HG03108 (cell line): ENCODE measurements around the gene LCLAT1.

ENCODE experiments used
- ATAC-seq: cut with Tn5 transposase; IDR thresholded peaks from one replicate; pipeline ENCODE4 v1.9.1; 2021; ENCODE audit warnings: moderate library complexity; ENCODE audit not compliant: unreplicated experiment

The LCLAT1 gene

DNA sequence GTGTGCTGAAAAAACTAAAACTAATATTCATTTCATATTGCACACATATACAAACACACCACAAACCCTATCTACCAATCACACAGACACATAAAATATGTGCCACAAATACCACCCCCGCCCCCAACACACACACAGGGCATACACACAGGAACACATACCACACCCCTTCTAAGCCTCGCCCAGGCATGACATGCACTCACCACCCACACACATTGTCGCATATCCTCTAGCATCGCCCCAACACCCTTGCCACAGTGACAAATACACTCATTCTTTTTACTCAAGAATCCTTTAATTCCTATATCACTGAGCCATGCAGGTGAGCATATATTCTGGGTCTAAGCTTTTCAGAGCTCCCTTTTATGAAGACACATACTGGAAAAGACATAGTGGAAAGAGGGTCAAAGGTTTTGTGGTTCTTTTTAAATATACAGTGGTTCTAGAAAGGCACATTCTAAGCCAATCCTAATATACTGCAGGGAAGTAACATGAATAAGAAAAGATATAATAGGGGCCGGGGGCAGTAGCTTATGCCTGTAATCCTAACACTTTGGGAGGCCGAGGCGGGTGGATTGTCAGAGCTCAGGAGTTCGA, 24.5 kb upstream of the LCLAT1 start:
- no peak for ATAC-seq

DNA sequence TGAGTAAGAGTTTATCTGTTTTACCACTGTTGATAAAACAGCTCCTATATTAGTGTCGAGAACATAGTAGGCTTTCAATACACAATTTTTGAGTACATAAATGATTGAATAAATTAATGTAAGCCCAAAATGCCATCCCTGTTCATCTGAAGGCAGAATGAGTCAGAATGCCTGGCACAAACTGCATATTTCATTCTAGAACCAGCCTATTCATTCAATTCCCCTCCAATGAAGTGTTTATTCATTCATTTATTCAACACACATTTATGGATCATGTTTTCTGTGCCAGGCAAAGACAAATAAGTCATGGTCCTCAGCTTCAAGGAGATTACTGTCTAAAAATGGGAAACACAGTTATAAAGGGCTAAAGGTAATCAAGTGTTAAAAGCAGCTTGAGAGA, 22.8 kb upstream of the LCLAT1 start:
- ATAC-seq: no peak

DNA sequence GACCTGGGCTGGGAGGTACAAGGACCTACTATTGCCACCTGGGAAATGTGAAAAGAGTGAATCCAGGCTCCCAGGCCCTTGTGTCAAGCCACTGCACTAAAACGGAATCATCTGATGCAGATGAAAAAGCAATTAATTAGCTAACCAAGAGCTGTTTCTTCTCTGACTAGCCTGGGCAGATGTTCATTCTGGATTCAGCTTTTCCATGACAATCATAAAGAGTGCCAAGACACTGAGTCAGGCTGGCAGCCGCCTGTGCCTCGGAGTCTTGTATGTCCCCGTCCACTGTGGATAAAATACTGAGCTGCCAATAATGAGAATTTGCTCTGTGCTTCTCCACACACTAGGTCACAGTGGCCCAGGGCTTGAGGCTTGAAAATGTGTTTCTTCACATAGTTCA, 21.7 kb upstream of the LCLAT1 start:
- no peak for ATAC-seq

DNA sequence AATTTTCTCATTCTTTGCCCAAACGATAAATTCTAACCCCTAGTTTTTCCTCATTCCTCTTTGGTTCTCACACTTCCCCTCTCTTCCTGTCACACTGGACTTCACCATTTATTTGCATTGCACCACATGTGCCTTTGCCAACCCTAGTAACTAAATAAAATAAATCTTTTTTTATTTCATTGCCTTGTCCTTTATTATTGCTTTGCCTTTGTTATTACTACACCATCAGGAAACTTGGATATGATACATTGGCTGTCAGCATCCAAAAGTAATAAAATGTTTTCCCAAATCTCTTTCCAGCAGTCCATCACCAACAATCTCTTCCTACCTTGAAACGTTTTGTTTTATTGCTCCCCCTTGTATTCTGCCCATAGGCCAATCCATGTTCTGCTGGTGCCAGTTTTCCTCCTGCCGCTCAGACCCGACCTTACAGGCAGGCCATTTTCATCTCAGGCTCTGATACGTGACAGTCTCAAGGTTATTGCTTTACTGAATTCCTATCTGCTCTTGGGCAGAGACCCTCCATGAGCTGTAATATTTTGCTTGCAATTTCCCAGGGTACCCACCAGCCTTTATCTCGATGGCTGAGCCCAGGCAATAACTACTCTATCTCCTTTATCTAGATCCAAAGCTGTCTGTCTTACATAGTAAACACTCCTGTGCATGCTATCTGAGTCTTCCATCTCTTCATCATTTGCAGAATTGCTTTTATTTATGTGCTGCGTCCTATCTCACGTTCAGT, 19.3 kb upstream of the LCLAT1 start:
- ATAC-seq: no peak

DNA sequence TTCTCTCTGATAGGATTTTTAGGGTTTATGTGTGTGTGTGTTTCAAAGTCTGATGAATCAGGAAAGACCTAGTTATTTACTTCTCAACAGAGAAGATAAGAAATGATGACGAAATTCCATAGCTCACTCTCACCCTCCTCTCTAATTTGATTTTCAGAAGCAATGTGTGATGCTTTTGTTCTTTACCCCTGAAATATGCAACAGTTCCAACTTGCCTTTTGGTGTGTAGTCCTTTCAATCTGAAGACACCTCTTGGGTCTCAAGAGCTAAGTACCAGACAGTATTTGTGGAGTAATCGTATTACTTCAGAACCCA, 18.7 kb upstream of the LCLAT1 start:
- no peak for ATAC-seq

DNA sequence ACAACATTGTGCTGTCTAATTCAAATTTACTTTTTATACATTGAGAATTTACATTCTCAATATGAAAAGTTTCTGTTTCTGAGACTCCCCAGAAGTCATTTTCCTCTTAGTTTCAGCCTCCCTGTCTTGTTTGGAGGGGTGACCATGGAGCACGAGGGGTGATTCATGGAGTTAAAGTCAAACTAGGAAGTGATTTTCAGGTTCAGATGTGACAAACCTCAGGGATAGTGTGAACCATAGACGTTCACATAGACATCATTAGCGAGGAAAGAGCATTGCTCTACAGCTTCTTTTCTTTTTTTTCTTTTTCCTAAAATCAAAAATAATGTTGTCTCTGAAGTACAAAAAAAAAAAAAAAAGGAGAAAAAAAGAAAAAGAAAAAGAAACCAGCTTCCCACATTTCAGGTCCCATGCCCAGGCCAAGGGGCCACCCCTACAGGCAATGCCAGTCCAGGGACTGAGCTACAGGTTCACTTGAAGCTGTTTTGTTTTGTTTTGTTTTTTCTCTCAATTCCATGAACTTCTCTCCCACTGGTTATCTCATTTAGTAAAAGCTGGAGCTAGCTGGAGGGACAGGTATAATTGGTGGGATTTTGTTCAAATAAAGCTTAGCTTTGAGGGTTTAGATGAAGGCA, 18.1 kb upstream of the LCLAT1 start:
- no peak for ATAC-seq

DNA sequence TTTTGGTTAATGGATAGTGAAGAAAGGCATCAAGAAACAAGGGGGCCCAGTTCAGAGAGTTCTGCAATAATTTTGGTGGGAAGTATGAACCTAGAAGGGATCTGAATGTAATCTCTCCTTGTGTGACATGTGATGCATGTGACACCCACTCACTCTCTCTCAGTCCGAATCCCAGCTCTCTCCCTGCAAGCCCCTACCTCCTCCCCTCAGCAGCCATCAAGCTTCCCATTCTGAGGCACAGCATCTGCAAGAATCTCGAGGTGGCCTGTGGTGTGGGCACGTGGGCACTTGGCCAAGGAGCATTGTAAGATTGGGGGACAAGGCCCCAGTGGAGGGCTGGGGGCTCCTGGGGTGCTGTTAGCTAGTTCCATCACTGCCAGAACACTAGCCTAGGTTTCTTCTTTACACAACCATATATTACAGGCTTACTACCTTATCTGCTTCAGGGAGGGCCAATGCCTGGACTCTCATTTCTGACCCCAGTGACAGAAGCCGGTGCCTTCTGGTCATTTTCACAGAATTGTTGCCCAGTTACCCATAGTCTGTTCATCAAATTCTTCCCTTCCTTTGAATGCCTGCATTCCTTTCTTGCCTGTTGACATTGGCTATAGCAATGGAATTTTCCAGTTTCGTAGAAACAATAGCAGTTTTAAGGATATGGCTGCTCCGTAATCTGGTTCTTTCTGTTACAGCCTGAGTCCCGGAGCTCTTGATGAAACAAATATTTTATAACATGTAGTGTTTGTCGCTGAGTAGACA, 13.3 kb upstream of the LCLAT1 start:
- ATAC-seq: no peak

DNA sequence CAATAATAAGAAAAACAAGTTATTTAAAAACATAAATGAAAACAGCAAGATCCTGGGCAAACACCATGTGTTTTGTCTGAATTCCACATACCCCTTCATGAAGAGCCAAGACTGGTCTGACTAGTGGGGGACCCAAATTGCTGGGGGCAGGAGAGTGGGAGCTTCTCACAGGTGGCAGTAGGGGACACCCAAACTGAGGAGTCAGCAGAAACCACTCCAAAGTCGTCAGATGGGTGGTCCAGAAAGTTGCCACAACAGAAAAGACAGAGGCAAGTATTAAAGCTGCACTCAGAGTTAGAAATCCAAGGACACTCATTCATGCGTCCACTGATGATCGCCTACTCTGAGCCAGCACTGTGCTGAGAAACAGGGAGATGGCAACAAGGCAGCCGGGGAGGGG, 12.3 kb upstream of the LCLAT1 start:
- ATAC-seq: no peak

DNA sequence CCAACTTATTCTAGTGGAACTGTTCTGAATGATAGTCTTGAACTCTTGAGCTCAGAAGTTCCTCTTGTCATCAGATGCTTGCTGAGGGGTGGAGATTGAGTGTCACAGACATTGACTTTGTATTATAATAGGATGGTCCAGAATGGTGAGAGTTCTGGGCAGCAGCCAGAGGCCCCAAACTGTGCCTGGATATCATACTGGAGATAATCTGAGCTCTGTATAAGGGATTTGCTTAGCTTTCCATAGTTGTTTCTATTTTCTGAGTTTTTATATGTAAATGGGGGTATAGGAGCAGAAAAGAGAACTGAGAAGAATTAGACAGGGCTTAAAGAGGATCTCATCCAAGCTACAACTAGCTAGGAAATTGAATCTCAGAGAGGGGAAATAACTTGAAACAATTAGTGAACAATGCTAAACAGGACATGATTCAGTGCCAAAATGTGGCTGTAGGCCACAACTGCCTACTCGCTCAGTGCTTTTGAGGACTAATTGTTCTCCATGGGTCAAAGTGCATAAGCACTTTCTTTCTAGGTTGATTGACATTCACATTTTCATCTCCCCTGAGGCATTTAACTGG, 10.1 kb upstream of the LCLAT1 start:
- ATAC-seq: no peak

DNA sequence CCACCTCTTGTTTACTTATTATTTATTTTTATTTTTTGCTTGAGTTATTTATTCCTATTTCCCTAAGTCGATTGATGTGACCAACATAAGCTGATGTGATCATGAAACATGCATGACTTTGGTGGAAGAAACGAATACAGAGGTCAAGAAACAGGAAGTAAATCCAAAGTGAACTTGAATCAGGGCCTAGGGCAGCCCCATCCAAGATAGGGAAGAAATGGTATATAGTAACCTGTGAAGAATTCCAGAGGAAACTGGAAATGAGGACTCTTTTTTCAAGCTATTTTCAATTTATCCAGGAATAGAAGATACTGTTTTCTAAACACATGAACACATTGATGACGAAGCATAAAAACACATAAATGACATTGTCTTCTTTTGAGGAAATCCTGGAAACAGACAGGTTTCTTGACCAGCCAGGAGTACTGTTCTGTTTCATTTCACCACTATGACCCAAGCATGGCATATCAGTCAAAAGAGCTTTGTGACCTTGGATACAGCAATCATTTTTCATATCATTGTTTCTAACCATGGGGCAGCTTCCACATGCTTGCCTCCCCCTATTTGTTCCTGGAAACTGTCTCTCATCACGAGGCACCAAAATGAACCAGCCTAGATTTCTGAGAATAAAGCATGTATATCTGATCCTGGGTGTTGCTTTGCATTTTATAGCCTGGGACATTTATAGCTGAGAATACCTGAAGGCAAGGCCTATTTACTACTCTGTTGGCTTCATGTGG, 9.1 kb upstream of the LCLAT1 start:
- no peak for ATAC-seq

DNA sequence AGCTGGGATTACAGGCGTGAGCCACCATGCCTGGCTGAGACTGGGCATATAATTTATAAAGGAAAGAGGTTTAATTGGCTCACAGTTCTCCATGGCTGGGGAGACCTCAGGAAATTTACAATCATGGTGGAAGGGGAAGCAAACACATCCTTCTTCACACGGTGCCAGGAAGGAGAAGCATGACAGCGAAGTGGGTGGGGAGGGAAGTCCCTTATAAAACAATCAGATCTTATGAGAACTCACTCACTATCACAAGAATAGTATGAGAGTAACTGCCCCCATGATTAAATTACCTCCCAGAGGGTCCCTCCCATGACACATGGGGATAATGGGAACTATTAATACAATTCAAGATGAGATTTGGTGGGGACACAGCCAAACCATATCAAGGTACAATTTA, 7.8 kb upstream of the LCLAT1 start:
- ATAC-seq: no peak

DNA sequence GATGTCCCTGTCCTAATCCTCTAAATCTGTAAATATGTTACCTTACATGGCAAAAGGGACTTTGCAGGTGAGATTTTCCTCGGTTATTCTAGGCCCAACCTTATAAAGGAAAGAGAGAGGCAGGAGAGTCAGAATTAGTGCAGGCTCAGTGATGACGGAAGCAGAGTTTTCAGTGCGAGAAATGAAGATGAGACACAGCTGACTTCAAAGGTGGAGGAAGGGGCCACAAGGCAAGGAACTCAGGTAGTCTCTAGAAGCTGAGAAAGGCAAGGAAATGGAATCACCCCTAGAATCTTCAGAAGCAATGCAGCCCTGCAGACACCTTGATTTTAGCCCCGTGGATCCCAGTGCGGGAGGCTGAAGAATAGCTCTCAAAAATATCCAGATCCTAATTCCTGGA, 7.2 kb upstream of the LCLAT1 start:
- ATAC-seq: no peak

DNA sequence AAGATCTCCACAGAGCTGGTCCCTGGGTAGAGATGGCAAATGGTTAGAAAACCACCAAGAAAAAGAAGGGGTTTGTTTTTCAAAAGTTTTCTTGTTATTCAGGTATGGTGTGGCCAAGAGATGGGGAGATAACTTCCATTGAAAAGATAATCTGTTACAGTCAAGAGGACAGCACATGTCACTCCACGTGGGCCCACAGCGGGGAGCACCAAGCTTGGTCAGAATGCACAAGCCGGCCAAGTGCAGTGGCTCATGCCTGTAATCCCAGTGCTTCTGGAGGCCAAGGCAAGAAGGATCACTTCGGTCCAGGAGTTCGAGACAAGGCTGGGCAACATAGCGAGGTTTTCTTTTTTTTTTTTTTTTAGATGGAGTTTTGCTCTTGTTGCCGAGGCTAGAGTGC, 6.0 kb upstream of the LCLAT1 start:
- no peak for ATAC-seq

DNA sequence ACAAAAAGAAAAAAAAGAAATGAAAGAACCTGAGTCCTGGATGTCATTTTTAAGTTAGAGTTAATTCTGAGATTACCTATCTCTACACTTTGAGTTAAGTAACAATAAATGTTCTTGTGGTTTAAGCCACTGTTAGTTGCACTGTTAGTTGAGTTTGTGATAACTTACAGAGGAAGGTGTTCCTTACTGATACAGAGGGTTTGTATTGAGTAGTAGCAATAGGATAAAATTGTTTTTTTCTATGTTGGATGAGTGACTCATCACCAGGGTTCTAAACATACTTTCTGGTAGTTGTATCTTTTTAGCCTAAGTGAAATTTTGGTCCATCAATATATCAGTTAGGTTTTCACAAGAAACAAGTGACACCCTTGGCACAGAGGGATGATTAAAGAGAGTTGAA, 4.0 kb upstream of the LCLAT1 start:
- no peak for ATAC-seq

DNA sequence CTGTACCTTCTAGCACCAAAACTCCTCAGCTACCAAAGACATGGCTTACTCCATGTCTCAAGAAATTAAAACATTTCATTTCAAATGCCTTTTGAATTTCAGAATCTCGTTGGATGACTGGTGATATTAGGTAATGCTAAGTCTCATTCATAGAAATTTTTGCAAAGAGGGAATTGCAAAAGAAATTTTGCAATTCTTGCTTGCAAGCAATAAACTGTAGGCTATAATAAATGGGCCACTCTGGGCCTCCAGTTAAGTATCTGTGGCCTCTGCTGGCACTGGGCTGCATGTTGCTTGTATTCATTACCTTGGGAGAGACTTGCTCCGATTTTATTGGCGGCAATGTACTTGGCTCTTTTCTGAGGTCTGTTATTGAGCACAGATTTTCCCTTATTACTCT, 2.8 kb upstream of the LCLAT1 start:
- no peak for ATAC-seq

DNA sequence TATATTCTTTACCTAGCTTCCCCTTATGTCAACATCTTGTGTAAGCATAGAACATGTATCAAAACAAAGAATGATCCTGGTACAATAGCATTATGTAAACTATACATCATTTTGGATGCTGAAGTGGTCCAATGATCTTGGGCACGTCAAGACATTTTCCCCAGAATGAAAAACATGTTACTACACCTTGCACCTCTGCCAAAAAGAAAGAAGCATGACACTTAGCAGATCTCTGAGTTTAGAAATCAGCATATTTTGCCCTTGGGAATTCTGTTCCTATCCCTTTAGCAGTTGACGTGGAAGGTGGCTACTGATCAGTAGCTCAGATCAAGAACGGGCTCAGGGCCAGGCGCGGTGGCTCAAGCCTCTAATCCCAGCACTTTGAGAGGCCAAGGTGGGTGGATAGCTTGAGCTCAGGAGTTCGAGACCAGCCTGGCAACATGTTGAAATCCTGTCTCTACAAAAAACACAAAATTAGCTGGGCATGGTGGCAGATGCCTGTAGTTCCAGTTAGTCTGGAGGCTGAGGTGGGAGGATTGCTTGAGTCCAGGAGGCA, 1.7 kb upstream of the LCLAT1 start:
- no peak for ATAC-seq

DNA sequence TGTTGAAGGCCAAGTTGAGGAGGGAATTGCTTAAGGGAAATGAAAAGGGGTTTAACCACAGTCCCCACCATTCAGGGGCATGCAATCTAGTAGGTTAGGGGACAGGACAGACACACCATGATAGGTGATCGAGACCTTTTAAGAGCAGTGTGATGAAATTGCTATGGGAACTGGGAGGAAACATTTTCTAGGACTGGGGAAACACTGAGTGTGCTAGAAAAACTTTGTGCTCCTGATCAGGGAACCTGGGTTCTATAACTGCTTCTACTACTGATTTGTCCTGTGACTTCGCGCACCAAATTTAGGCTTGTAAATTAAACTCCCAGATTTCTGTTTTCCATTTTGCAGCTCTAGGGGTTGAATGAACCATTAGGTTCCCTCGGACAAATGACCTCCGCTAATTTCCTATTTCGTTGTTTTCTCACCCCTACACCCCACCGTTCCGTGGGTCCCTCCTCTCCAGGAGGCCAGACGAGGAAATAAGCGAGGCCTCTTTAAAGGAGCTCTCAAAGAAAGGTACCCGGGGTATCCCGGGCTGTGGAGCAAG, 371 bp upstream of the LCLAT1 start:
- no peak for ATAC-seq

DNA sequence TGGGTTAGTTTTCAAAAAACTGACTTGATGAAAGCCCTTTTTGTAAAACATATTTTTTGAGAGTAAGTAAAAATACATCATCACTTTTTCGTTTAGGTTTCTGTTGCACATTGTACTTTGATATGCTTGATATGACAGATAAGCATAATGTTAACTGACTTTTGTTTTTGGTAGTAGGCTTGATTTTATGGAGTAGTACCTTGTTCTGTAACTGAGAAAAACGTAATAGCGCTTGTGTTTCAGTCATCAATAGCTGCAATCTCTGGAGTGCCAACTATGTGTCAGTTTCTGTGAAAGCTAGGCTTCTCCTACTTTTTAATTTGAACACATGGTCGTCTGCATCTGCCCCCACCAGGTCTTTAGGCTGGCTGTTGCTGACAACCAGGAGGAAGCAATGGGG, 1.3 kb downstream of the LCLAT1 start:
- no peak for ATAC-seq

DNA sequence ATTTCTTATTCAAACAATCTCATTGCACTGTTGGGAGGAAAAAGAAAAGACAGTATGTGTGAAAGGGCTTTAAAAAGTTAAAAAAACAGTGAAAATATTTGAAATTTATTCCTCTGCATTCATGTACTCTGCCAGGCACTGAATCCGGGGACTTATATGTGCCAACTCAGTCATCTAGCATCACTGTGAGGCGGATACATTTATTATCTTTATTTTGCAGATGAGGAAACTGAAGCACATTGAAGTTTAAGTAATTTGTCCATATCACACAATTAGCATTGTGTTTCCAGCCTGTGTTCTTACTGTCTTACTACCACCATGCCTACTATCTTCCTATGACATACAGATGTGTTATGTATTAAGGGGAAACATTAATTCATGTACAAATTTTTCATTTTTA, 1.8 kb downstream of the LCLAT1 start:
- ATAC-seq: no peak

DNA sequence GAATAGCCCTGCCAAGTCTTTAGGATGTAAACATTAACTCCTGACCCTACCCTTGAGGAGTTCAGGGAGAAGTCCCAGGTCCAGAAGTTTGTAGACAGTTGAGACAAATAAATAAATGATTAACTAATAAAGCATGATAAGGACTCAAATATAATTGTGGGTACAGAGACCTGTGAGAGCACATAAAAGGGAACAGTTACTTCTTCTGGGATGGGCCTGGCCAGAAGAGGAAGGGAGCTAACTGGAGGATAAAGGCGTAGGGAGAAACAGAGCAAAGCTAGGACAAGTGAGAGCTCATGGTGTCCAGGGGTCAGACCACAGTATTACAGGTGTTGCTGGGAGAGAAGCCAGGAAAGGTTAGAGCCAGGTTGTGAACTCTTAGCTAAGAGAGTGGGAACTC, 3.0 kb downstream of the LCLAT1 start:
- no peak for ATAC-seq
